ENCODE measurements around the gene FOXC2.

FOXC2 gene

GRCh38 chr16:86571530-86571915, 4.9 kb downstream of the FOXC2 start:
- DNase-seq (ENCODE audit: extremely low read depth in 1 of 2, low read depth in 1 of 2): no peak

- no peak for DNase-seq (ENCODE audit: extremely low read depth in 1 of 2, low read depth in 1 of 2)
These were observed 5.5 kb downstream of the FOXC2 start for GRCh38 chr16:86572041-86572521.

GRCh38 chr16:86572606-86573005, 6.0 kb downstream of the FOXC2 start:
- no peak for DNase-seq (ENCODE audit: extremely low read depth in 1 of 2, low read depth in 1 of 2)

GRCh38 chr16:86573215-86573614, 6.6 kb downstream of the FOXC2 start:
- no peak for DNase-seq (ENCODE audit: extremely low read depth in 1 of 2, low read depth in 1 of 2)

- no peak for DNase-seq (ENCODE audit: extremely low read depth in 1 of 2, low read depth in 1 of 2)
These were observed 7.2 kb downstream of the FOXC2 start for GRCh38 chr16:86573646-86574508.

DNA sequence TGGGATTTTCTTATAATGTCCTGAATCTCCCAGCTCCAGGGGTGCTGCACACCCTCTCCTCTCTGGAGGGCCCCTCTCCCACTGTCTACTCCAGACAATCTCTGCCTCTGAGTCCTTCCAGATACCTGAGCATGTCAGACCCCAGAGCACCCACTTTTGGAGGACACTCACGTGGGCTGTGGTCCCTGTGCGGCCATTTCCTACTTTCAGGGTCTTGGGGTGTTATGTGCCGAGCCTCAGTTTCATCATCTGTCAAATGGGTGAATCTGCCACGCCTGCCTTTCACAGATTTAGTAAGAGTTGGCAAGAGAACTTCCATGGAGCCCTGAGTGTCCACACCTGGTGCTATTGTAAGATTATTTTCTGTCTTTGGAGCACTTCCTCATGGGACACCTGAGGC, 8.0 kb downstream of the FOXC2 start:
- DNase-seq (ENCODE audit: extremely low read depth in 1 of 2, low read depth in 1 of 2): no peak

DNA sequence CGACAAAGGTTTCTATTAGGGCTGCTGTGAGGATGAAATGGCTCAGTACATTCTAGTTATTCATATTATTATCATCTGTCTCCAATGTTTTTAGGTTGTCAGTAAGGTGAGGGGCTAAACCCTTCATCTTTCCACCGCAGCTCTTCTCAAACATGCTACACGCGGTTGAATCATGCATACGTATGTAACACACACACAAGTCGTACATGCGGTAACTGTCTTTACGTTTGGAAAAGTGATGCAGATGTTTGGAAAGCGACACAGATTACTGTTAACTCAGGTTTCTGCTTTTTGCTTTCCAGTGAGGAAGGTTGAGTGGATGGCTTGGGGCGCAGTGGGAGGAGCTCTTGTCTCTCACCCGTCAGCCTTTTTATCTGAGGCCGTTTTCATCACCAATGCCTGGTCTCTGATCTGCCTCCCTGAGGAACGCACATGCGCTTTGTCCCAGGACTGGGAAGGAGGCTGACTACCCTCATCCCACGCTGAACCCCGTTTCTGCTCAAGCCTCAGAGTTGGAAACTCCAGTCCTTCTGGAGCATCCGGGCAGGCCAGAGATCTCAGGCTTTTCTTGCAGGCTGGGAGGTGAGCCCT, 8.6 kb downstream of the FOXC2 start:
- DNase-seq (ENCODE audit: extremely low read depth in 1 of 2, low read depth in 1 of 2): no peak

DNA sequence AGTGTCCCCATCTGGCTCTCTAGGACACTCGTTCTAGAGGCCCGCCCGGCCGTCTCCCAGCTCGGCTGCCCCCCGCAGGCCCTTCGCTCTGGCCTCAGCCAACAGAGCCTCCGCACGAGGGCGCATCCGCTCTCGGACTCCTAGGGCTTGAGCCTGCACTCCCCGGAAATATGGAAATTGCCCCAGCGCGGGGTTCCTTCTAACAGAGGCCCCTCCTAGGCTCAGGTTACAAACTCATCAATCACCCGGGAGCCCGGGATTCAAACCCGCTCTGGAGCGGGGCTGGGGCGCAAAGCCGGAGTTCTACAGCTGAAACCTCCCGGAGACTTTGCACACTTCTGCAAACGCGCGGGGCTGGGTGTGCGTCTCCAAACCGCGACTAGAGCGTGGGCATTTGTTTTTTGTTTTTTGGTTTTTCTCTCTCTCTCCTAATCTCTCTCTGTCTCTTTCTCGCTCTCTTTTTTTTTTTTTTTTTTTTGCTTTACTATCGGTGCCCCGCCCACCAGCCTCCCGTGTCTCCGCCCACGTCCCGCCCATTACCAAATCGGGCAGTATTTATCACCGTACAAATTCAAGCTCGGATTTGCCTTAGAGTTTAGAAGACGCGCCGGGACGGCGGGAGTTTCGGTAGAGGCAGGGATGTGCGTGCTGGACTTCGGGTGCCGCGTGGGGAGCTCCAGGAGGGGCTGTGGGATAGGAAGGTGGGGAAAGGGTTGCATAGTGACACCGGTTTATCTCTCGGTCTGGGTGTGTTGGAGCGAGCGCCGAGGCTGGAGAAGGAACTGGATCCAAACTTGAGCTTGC, 9.3 kb downstream of the FOXC2 start:
- no peak for DNase-seq (ENCODE audit: extremely low read depth in 1 of 2, low read depth in 1 of 2)

GRCh38 chr16:86576591-86577313, 10.1 kb downstream of the FOXC2 start:
- DNase-seq (ENCODE audit: extremely low read depth in 1 of 2, low read depth in 1 of 2): no peak

GRCh38 chr16:86577314-86577971, 10.8 kb downstream of the FOXC2 start:
- DNase-seq (ENCODE audit: extremely low read depth in 1 of 2, low read depth in 1 of 2): no peak

DNA sequence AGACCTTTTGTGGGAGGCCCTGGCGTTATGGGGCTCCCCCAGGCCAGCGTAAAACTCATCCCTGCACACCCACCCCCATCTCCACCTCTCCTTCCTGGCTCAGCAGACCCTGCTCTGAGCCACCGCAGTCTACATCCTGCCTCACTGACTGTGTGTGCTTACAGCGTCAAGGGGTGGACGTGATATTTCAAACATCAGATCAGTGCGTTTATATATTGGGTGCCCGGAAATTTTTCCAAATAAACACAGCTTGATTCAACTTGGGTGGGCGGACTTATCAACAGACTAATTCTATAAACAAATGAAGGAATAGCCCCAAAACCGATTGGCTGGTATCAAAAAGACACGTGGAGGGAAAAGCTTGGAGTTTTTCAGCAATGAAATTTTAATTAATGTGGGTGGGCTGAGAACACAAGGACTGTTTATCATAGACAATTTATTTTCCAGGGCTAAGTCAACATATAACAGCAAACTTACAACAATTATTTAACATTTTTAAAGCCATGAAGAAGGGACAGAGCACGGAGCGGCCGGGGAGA, 11.5 kb downstream of the FOXC2 start, which contains the start of gene FOXL1:
FOXL1 (plus strand) TSS at position 489 of the 539 bp plus-strand sequence. CDS start 175 bp downstream, outside the sequence.
- DNase-seq (ENCODE audit: extremely low read depth in 1 of 2, low read depth in 1 of 2): no peak

- DNase-seq (ENCODE audit: extremely low read depth in 1 of 2, low read depth in 1 of 2): no peak
These were observed 12.1 kb downstream of the FOXC2 start for GRCh38 chr16:86578611-86579267.

GRCh38 chr16:86579268-86580062, 12.8 kb downstream of the FOXC2 start:
- no peak for DNase-seq (ENCODE audit: extremely low read depth in 1 of 2, low read depth in 1 of 2)

DNA sequence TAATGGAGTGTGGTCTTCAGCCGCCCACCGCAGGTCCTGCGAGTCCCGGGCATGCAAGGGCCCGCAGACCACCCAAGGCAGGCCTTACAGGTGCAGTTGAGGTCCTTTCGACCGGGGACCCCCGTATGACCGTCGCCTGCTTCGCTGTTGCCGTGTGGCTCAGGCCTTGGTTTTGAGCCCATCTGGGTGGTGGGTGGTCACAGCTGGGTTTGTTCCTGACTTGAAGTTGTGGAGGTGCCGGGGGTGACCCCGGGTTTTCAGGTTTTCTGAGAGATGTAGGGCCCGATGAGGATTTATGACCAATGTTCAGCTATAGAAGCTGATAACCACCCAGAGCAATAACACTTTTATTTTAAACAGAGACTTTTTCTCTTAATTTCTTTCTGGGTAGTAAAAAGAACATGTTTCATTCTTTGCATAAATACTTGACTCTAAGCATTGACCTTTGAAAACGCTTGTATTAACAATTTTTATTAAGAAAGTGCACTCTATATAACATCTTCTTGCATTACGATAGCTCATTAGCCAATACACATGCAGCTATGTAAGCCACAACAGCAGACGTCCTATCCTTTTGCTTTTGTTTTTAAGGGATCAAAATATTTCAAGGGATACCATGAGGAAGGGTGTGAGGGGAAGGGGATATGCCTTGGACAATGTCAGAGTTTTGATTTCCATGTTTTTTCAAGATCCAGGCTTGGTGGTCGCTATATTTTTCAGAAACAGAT, 13.6 kb downstream of the FOXC2 start:
- no peak for DNase-seq (ENCODE audit: extremely low read depth in 1 of 2, low read depth in 1 of 2)

DNA sequence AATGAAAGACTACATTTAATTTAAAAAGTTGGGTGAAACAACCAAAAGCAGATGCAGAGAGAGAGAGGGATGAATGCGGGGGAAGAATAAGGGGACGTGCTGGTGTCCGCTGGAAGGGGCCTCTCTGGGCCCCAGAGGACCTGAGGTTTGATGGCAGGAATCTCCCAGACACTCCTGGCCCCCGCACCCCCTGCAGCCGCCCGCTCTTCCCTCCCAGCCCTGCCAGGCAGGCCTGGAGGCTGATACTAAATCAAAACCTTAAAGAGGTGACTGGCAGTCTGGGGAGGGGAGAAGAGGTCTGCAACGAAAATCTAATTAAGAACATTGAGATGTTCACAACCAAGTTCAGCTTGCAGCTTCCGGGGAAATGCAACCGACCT, 14.2 kb downstream of the FOXC2 start:
- DNase-seq (ENCODE audit: extremely low read depth in 1 of 2, low read depth in 1 of 2): no peak

GRCh38 chr16:86581458-86581857, 14.8 kb downstream of the FOXC2 start:
- no peak for DNase-seq (ENCODE audit: extremely low read depth in 1 of 2, low read depth in 1 of 2)

GRCh38 chr16:86584071-86584685, 17.5 kb downstream of the FOXC2 start:
- no peak for DNase-seq (ENCODE audit: extremely low read depth in 1 of 2, low read depth in 1 of 2)
